H1 (cell line): ENCODE results near the gene EPHA2. TPM values are rescaled to one million over a fixed set of nuclear protein-coding genes. Genes with fewer than 3 reads are reported as not detected.

Experiments used
- CTCF ChIA-PET: fragments of 300-600 bp; sonication (Branson Sonifier 250); formaldehyde crosslinking; loops from one replicate; lab custom pipeline; 2021; ENCODE audit not compliant: partially characterized antibody; lab: Charles Lee
- POLR2A ChIA-PET: fragments of 300-600 bp; sonication (Branson Sonifier 250); formaldehyde crosslinking; loops from one replicate; lab custom pipeline; 2021; ENCODE audit warnings: inconsistent platforms; ENCODE audit not compliant: partially characterized antibody; lab: Charles Lee
- DNase-seq, 2 experiments: peaks; one replicate each; pipeline versions ENCODE4 v3.0.0 to v3.0.0-alpha.2; 2010 to 2022; ENCODE audit warnings: low spot score in 2 of 2, low read depth in 1 of 2, mixed read lengths in 1 of 2
- FAIRE-seq: peaks from 2 replicates; lab custom pipeline; 2011; peaks lifted over from hg19 to GRCh38; lab: Jason Lieb, UNC
- H2AFZ ChIP-seq: 2 replicates; pipeline ENCODE4 v1.8.1; 2012; ENCODE audit warnings: low read length, inconsistent platforms
- H2AK5ac ChIP-seq: 2 replicates; pipeline ENCODE4 v1.6.1; 2013; ENCODE audit warnings: low read depth, low read length
- H2BK120ac ChIP-seq: replicated peaks from 2 replicates; pipeline ENCODE3; 2013; ENCODE audit warnings: low read depth, low read length, inconsistent platforms
- H2BK12ac ChIP-seq: 2 replicates; pipeline ENCODE4 v1.6.1; 2013; ENCODE audit warnings: low read depth, low read length
- H2BK15ac ChIP-seq: 2 replicates; pipeline ENCODE4 v1.6.1; 2013; ENCODE audit warnings: low read length
- H2BK20ac ChIP-seq: 2 replicates; pipeline ENCODE4 v1.6.1; 2013; ENCODE audit warnings: low read length
- H2BK5ac ChIP-seq: 2 replicates; pipeline ENCODE4 v1.6.1; 2013; ENCODE audit warnings: low read depth, low read length
- H3K14ac ChIP-seq: 2 replicates; pipeline ENCODE4 v1.6.1; 2013; ENCODE audit warnings: inconsistent platforms; ENCODE audit not compliant: insufficient read length
- H3K18ac ChIP-seq: 2 replicates; pipeline ENCODE4 v1.6.1; 2013; ENCODE audit warnings: low read length; ENCODE audit errors: extremely low read depth
- H3K23ac ChIP-seq: 2 replicates; pipeline ENCODE4 v1.6.1; 2013; ENCODE audit warnings: inconsistent platforms; ENCODE audit not compliant: insufficient read length
- H3K23me2 ChIP-seq: 2 replicates; pipeline ENCODE4 v1.6.1; 2013; ENCODE audit warnings: low read depth, low read length
- H3K27ac ChIP-seq: 2 replicates; pipeline ENCODE4 v1.6.1; 2011; ENCODE audit warnings: low read depth, low read length, inconsistent platforms
- H3K27me3 ChIP-seq, 4 experiments: replicated peaks in 1 of 4; 1 replicate in 1 of 4; 2 replicates in 3 of 4; pipeline versions ENCODE4 v1.6.1 to v1.8.1; 2011 to 2013; ENCODE audit warnings: low read length in 3 of 4, mild to moderate bottlenecking in 3 of 4, inconsistent platforms in 2 of 4, mixed read lengths in 2 of 4, moderate library complexity in 1 of 4; ENCODE audit not compliant: control insufficient read depth in 3 of 4, insufficient read depth in 3 of 4; ENCODE audit errors: extremely low read depth in 1 of 4
- H3K36me3 ChIP-seq, 4 experiments: 2 replicates each; pipeline versions ENCODE4 v1.6.1 to v1.8.1; 2011 to 2013; ENCODE audit warnings: mild to moderate bottlenecking in 4 of 4, low read length in 3 of 4, moderate library complexity in 2 of 4, control low read depth in 1 of 4, inconsistent platforms in 1 of 4; ENCODE audit not compliant: insufficient read depth in 4 of 4, control insufficient read depth in 2 of 4
- H3K4ac ChIP-seq: replicated peaks from 2 replicates; pipeline ENCODE3; 2013; ENCODE audit warnings: low read length, low read depth, mixed read lengths, inconsistent platforms; ENCODE audit not compliant: insufficient read length
- H3K4me1 ChIP-seq, 4 experiments: replicated peaks in 1 of 4; 1 replicate in 1 of 4; 2 replicates in 3 of 4; pipeline versions ENCODE4 v1.6.1 to v1.8.1; 2011 to 2013; ENCODE audit warnings: low read length in 3 of 4, inconsistent platforms in 2 of 4, mixed read lengths in 1 of 4; ENCODE audit not compliant: insufficient read depth in 4 of 4, control insufficient read depth in 3 of 4
- H3K4me2 ChIP-seq, 2 experiments: 2 replicates each; pipeline versions ENCODE4 v1.6.1 to v1.8.1; 2011 to 2013; ENCODE audit warnings: low read depth in 2 of 2, low read length in 2 of 2, control low read depth in 1 of 2, inconsistent platforms in 1 of 2, mild to moderate bottlenecking in 1 of 2; ENCODE audit not compliant: insufficient read depth in 1 of 2
- H3K4me3 ChIP-seq, 4 experiments: fragments of 200-600, 300-600 bp in 1 of 4; sonication (generic), shearing (Covaris generic), sonication (Bioruptor Twin) in 1 of 4; 2 replicates each; pipeline versions ENCODE4 v1.5.1 to v1.8.1; 2011 to 2016; ENCODE audit warnings: low read length in 4 of 4, low read depth in 3 of 4, control low read depth in 2 of 4, inconsistent platforms in 2 of 4, mild to moderate bottlenecking in 2 of 4, mixed read lengths in 1 of 4, moderate library complexity in 1 of 4; ENCODE audit not compliant: insufficient read depth in 2 of 4; ENCODE audit errors: extremely low read depth in 1 of 4
- H3K56ac ChIP-seq: replicated peaks from 2 replicates; pipeline ENCODE3; 2013; ENCODE audit warnings: low read depth, mild to moderate bottlenecking, mixed read lengths, low read length, inconsistent platforms; ENCODE audit not compliant: insufficient read length
- H3K79me1 ChIP-seq: 2 replicates; pipeline ENCODE4 v1.6.1; 2013; ENCODE audit warnings: low read depth, low read length, control low read depth
- H3K79me2 ChIP-seq, 2 experiments: 2 replicates each; pipeline versions ENCODE4 v1.6.1 to v1.8.1; 2012 to 2013; ENCODE audit warnings: low read length in 2 of 2, mild to moderate bottlenecking in 2 of 2, inconsistent platforms in 1 of 2; ENCODE audit not compliant: insufficient read depth in 2 of 2, control insufficient read depth in 1 of 2
- H3K9ac ChIP-seq, 4 experiments: replicated peaks in 1 of 4; 1 replicate in 1 of 4; 2 replicates in 3 of 4; pipeline versions ENCODE4 v1.6.1 to v1.8.1; 2011 to 2013; ENCODE audit warnings: low read depth in 3 of 4, low read length in 3 of 4, control low read depth in 2 of 4, mild to moderate bottlenecking in 2 of 4, moderate library complexity in 2 of 4, inconsistent platforms in 1 of 4; ENCODE audit errors: extremely low read depth in 1 of 4
- H3K9me3 ChIP-seq, 2 experiments: 2 replicates each; pipeline versions ENCODE4 v1.6.1 to v1.8.1; 2012 to 2013; ENCODE audit warnings: mild to moderate bottlenecking in 2 of 2, moderate library complexity in 2 of 2, control low read depth in 1 of 2, inconsistent platforms in 1 of 2, low read depth in 1 of 2, low read length in 1 of 2, mixed read lengths in 1 of 2; ENCODE audit not compliant: insufficient read depth in 2 of 2
- H4K20me1 ChIP-seq, 2 experiments: replicated peaks in 1 of 2; 2 replicates each; pipeline versions ENCODE3 to v1.8.1; 2011 to 2013; ENCODE audit warnings: inconsistent platforms in 2 of 2, low read length in 2 of 2, mild to moderate bottlenecking in 1 of 2; ENCODE audit not compliant: insufficient read depth in 2 of 2, control insufficient read depth in 1 of 2
- H4K5ac ChIP-seq: 2 replicates; pipeline ENCODE4 v1.6.1; 2013; ENCODE audit warnings: low read length, low read depth, mixed read lengths, inconsistent platforms; ENCODE audit not compliant: insufficient read length
- H4K8ac ChIP-seq: 2 replicates; pipeline ENCODE4 v1.8.0; 2013; ENCODE audit warnings: mild to moderate bottlenecking, moderate library complexity, low read length, inconsistent platforms; ENCODE audit not compliant: insufficient read depth; ENCODE audit errors: extremely low read depth
- H4K91ac ChIP-seq: replicated peaks from 2 replicates; pipeline ENCODE3; 2013; ENCODE audit warnings: low read length, mixed read lengths, inconsistent platforms; ENCODE audit not compliant: insufficient read length
- POLR2AphosphoS5 ChIP-seq: IDR thresholded peaks from 2 replicates; pipeline ENCODE4 v1.6.1; 2011; ENCODE audit warnings: low read depth, low read length
- WGBS, 2 experiments: shearing (Covaris generic) in 1 of 2; methylation state at CpG; one replicate each; pipeline versions ENCODE4 v1.1.6 to v1.1.7; 2013 to 2015; ENCODE audit warnings: low lambda C conversion rate in 2 of 2, mixed read lengths in 2 of 2, inconsistent platforms in 1 of 2, low coverage in 1 of 2, missing lambda C conversion rate in 1 of 2; ENCODE audit not compliant: insufficient replicate concordance in 2 of 2, insufficient coverage in 1 of 2, insufficient read length in 1 of 2; ENCODE audit errors: extremely low coverage in 1 of 2, missing lambda C conversion rate in 1 of 2; 5-methylcytosine and 5-hydroxymethylcytosine counted together
- polyA plus RNA-seq, 7 experiments: library from polyadenylated mRNA; depleted of rRNA in 3 of 7; stranded (reverse) in 5 of 7; unstranded in 2 of 7; fragments of >200 nt in 5 of 7; fragments of 200-250 nt in 2 of 7; gene quantifications; 1 replicate in 5 of 7; 2 replicates in 1 of 7; 4 replicates in 1 of 7; pipeline versions ENCODE4 v1.2.1 to v1.2.3, GENCODE V29; 2011 to 2013; ENCODE audit warnings: missing spikeins in 2 of 7, mixed read lengths in 2 of 7
- total RNA-seq: library from RNA; stranded (reverse); fragmentation: NEBNext Ultra II Directional; extraction: Animal tissue kit (Norgen Biotek cat#: 25700); gene quantifications from 2 replicates; pipeline ENCODE4 v1.2.1, GENCODE V29; 2021

EPHA2 gene
- total and polyA plus RNA-seq, 2 of the 8 experiments (the other 6 are each of a cell fraction or from before 2014, with no cell fraction given): 26.8 to 33.6 TPM

DNA sequence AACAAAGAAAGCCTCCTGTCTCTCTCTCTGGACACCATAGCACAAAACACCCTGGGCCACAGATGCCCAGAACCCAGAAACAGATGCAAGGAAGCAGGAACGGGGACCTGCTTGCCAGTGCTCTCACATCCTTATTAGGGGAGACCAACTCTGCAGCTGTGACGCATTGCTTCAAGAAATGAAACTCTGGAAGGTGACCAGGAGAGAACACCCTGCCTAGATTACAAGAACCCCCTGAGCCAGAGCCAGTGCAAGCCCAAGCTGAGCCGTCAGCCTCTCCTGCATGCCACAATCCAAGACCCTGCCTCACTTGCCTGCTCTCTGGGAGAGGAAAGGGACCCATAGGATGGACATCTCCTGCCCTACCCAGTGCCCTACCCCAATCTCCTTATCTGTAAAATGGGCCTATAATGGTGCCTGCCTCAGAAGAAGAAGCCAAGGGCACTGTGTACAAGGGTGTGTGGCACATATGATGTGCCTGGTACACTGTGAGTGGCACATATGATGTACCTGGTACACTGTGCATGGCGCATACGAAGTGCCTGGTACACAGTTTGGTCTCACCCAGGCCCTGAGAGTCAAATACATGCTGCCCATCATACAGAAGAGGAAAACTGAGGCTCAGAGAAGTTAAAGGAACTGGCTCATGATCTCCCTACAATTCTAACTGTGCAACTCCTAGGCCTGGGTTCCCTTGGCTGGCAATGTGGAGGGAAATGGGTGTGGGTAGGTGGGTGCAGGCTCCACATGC lies 65.6 kb downstream of the EPHA2 start:
- H3K18ac ChIP-seq: no peak overlapping the region
- no peak overlapping the region for H3K27ac ChIP-seq
- no peak overlapping the region for H2AK5ac ChIP-seq
- H3K79me2 ChIP-seq: no peaks in the 10 kb centered on the region
- H2AFZ ChIP-seq: no peak overlapping the region
- no peak overlapping the region for H2BK20ac ChIP-seq
- H2BK12ac ChIP-seq: no peak overlapping the region
- POLR2A ChIA-PET: no interaction called here
- peaks cover 5% of the 10 kb centered on the region; the same call in 1 of the 2 replicates for H3K23me2 ChIP-seq
- CTCF ChIA-PET: interaction anchor here (1.6 to 4.1 kb wide), 3 partner anchors 8 to 85 kb away, joined by 3 to 52 read pairs (median 19); no protein-coding TSS in a partner anchor
- H3K9me3 ChIP-seq: no peaks in the 10 kb centered on the region
- H2BK5ac ChIP-seq: no peak overlapping the region
- no peaks in the 10 kb centered on the region for H3K36me3 ChIP-seq
- no peak overlapping the region for H3K56ac ChIP-seq
- H2BK15ac ChIP-seq: no peak overlapping the region
- DNase-seq (no peak), FAIRE-seq (no peak)
- no peak overlapping the region for H4K5ac ChIP-seq
- no peak overlapping the region for H3K4ac ChIP-seq
- H3K9ac ChIP-seq: no peak overlapping the region
- no peak overlapping the region for H3K4me2 ChIP-seq
- no peaks in the 10 kb centered on the region for H3K27me3 ChIP-seq
- H3K4me3 ChIP-seq: no peak overlapping the region
- no peak overlapping the region for H4K91ac ChIP-seq
- H3K4me1 ChIP-seq: peaks cover 0 to 12% (median 3%) of the 10 kb centered on the region in 4 experiments; a peak in 4 of 7 replicates
- no peak overlapping the region for H3K23ac ChIP-seq
- no peak overlapping the region for H3K14ac ChIP-seq
- H3K79me1 ChIP-seq: no peaks in the 10 kb centered on the region
- no peaks in the 10 kb centered on the region for H4K20me1 ChIP-seq
- TF ChIP-seq POLR2AphosphoS5: no peak
- H4K8ac ChIP-seq: no peak overlapping the region
- 95% methylated on average over 5 of the region's 5 CpGs; no CpG with 5 or more reads in 1 of the 2 experiments for WGBS, 2 experiments
- H2BK120ac ChIP-seq: no peak overlapping the region
